HFF-Myc (cell line): Measurements from ENCODE around the gene ZFYVE28.
"Not testable (repeated sequence)": the region's sequence is repeated elsewhere in the genome, so short reads cannot be mapped to it uniquely, and the experiment has no call there.

ENCODE experiments used
- DNase-seq: peaks from one replicate; pipeline ENCODE4 v3.0.0-alpha.2; 2011; ENCODE audit warnings: low read depth; ENCODE audit errors: extremely low read depth
- H3K4me3 ChIP-seq: replicated peaks from 2 replicates; pipeline ENCODE4 v1.5.1; 2011; ENCODE audit warnings: low read depth, mild to moderate bottlenecking, control low read depth, low read length
- CTCF ChIP-seq: IDR thresholded peaks from 2 replicates; pipeline ENCODE4 v1.5.1; 2012; ENCODE audit warnings: mild to moderate bottlenecking, low read depth, low read length, control low read depth; ENCODE audit errors: missing control alignments

The ZFYVE28 gene

GRCh38 chr4:2417765-2418649 is at the start of gene ZFYVE28:
Gene ZFYVE28, minus strand, starts transcription at chr4:2418645. Its CDS starts 322 bp downstream, at chr4:2418323.
- peak within 1 kb of the TSS; percentile 45 for H3K4me3 ChIP-seq
- DNase-seq: no peak
- TF ChIP-seq CTCF: no peak

- DNase-seq: not testable (repeated sequence)
Measured at GRCh38 chr4:2465544-2465943, 47.1 kb upstream of the ZFYVE28 start.

GRCh38 chr4:2465032-2465431 is 46.6 kb upstream of the ZFYVE28 start:
- TF ChIP-seq CTCF: no peak
- no peak for DNase-seq
- no peak overlapping the region for H3K4me3 ChIP-seq

More at GRCh38 chr4:2465544-2465943, 47.1 kb upstream of the ZFYVE28 start:
- H3K4me3 ChIP-seq: not testable (repeated sequence)

- peak; percentile 1 for TF ChIP-seq CTCF
- peak overlapping the region; percentile 27 for H3K4me3 ChIP-seq
- no peak for DNase-seq
Measured at GRCh38 chr4:2462992-2463762, 44.7 kb upstream of the ZFYVE28 start.

GRCh38 chr4:2462218-2462991 is 44.0 kb upstream of the ZFYVE28 start:
- no peak for DNase-seq
- peak; percentile 15 for TF ChIP-seq CTCF
- H3K4me3 ChIP-seq: peak overlapping the region; percentile 37

- no peak overlapping the region; the same call in 1 of the 2 replicates for H3K4me3 ChIP-seq
- DNase-seq: no peak
- no peak for TF ChIP-seq CTCF
Measured at GRCh38 chr4:2461246-2461960, 43.0 kb upstream of the ZFYVE28 start.
